H1 (cell line): ENCODE measurements around the gene CMIP. TPM values are rescaled to one million over a fixed set of nuclear protein-coding genes. Genes with fewer than 3 reads are reported as not detected.

ENCODE experiments used
- CTCF ChIA-PET: fragments of 300-600 bp; sonication (Branson Sonifier 250); formaldehyde crosslinking; loops from one replicate; lab custom pipeline; 2021; ENCODE audit not compliant: partially characterized antibody; lab: Charles Lee
- POLR2A ChIA-PET: fragments of 300-600 bp; sonication (Branson Sonifier 250); formaldehyde crosslinking; loops from one replicate; lab custom pipeline; 2021; ENCODE audit warnings: inconsistent platforms; ENCODE audit not compliant: partially characterized antibody; lab: Charles Lee
- DNase-seq, 2 experiments: peaks; one replicate each; pipeline versions ENCODE4 v3.0.0 to v3.0.0-alpha.2; 2010 to 2022; ENCODE audit warnings: low spot score in 2 of 2, low read depth in 1 of 2, mixed read lengths in 1 of 2
- FAIRE-seq: peaks from 2 replicates; lab custom pipeline; 2011; peaks lifted over from hg19 to GRCh38; lab: Jason Lieb, UNC
- H2AFZ ChIP-seq: 2 replicates; pipeline ENCODE4 v1.8.1; 2012; ENCODE audit warnings: low read length, inconsistent platforms
- H2AK5ac ChIP-seq: 2 replicates; pipeline ENCODE4 v1.6.1; 2013; ENCODE audit warnings: low read depth, low read length
- H2BK120ac ChIP-seq: replicated peaks from 2 replicates; pipeline ENCODE3; 2013; ENCODE audit warnings: low read depth, low read length, inconsistent platforms
- H2BK12ac ChIP-seq: 2 replicates; pipeline ENCODE4 v1.6.1; 2013; ENCODE audit warnings: low read depth, low read length
- H2BK15ac ChIP-seq: 2 replicates; pipeline ENCODE4 v1.6.1; 2013; ENCODE audit warnings: low read length
- H2BK20ac ChIP-seq: 2 replicates; pipeline ENCODE4 v1.6.1; 2013; ENCODE audit warnings: low read length
- H2BK5ac ChIP-seq: 2 replicates; pipeline ENCODE4 v1.6.1; 2013; ENCODE audit warnings: low read depth, low read length
- H3K14ac ChIP-seq: 2 replicates; pipeline ENCODE4 v1.6.1; 2013; ENCODE audit warnings: inconsistent platforms; ENCODE audit not compliant: insufficient read length
- H3K18ac ChIP-seq: 2 replicates; pipeline ENCODE4 v1.6.1; 2013; ENCODE audit warnings: low read length; ENCODE audit errors: extremely low read depth
- H3K23ac ChIP-seq: 2 replicates; pipeline ENCODE4 v1.6.1; 2013; ENCODE audit warnings: inconsistent platforms; ENCODE audit not compliant: insufficient read length
- H3K23me2 ChIP-seq: 2 replicates; pipeline ENCODE4 v1.6.1; 2013; ENCODE audit warnings: low read depth, low read length
- H3K27ac ChIP-seq: 2 replicates; pipeline ENCODE4 v1.6.1; 2011; ENCODE audit warnings: low read depth, low read length, inconsistent platforms
- H3K27me3 ChIP-seq, 4 experiments: replicated peaks in 1 of 4; 1 replicate in 1 of 4; 2 replicates in 3 of 4; pipeline versions ENCODE4 v1.6.1 to v1.8.1; 2011 to 2013; ENCODE audit warnings: low read length in 3 of 4, mild to moderate bottlenecking in 3 of 4, inconsistent platforms in 2 of 4, mixed read lengths in 2 of 4, moderate library complexity in 1 of 4; ENCODE audit not compliant: control insufficient read depth in 3 of 4, insufficient read depth in 3 of 4; ENCODE audit errors: extremely low read depth in 1 of 4
- H3K36me3 ChIP-seq, 4 experiments: 2 replicates each; pipeline versions ENCODE4 v1.6.1 to v1.8.1; 2011 to 2013; ENCODE audit warnings: mild to moderate bottlenecking in 4 of 4, low read length in 3 of 4, moderate library complexity in 2 of 4, control low read depth in 1 of 4, inconsistent platforms in 1 of 4; ENCODE audit not compliant: insufficient read depth in 4 of 4, control insufficient read depth in 2 of 4
- H3K4ac ChIP-seq: replicated peaks from 2 replicates; pipeline ENCODE3; 2013; ENCODE audit warnings: low read length, low read depth, mixed read lengths, inconsistent platforms; ENCODE audit not compliant: insufficient read length
- H3K4me1 ChIP-seq, 4 experiments: replicated peaks in 1 of 4; 1 replicate in 1 of 4; 2 replicates in 3 of 4; pipeline versions ENCODE4 v1.6.1 to v1.8.1; 2011 to 2013; ENCODE audit warnings: low read length in 3 of 4, inconsistent platforms in 2 of 4, mixed read lengths in 1 of 4; ENCODE audit not compliant: insufficient read depth in 4 of 4, control insufficient read depth in 3 of 4
- H3K4me2 ChIP-seq, 2 experiments: 2 replicates each; pipeline versions ENCODE4 v1.6.1 to v1.8.1; 2011 to 2013; ENCODE audit warnings: low read depth in 2 of 2, low read length in 2 of 2, control low read depth in 1 of 2, inconsistent platforms in 1 of 2, mild to moderate bottlenecking in 1 of 2; ENCODE audit not compliant: insufficient read depth in 1 of 2
- H3K4me3 ChIP-seq, 4 experiments: fragments of 200-600, 300-600 bp in 1 of 4; sonication (generic), shearing (Covaris generic), sonication (Bioruptor Twin) in 1 of 4; 2 replicates each; pipeline versions ENCODE4 v1.5.1 to v1.8.1; 2011 to 2016; ENCODE audit warnings: low read length in 4 of 4, low read depth in 3 of 4, control low read depth in 2 of 4, inconsistent platforms in 2 of 4, mild to moderate bottlenecking in 2 of 4, mixed read lengths in 1 of 4, moderate library complexity in 1 of 4; ENCODE audit not compliant: insufficient read depth in 2 of 4; ENCODE audit errors: extremely low read depth in 1 of 4
- H3K56ac ChIP-seq: replicated peaks from 2 replicates; pipeline ENCODE3; 2013; ENCODE audit warnings: low read depth, mild to moderate bottlenecking, mixed read lengths, low read length, inconsistent platforms; ENCODE audit not compliant: insufficient read length
- H3K79me1 ChIP-seq: 2 replicates; pipeline ENCODE4 v1.6.1; 2013; ENCODE audit warnings: low read depth, low read length, control low read depth
- H3K79me2 ChIP-seq, 2 experiments: 2 replicates each; pipeline versions ENCODE4 v1.6.1 to v1.8.1; 2012 to 2013; ENCODE audit warnings: low read length in 2 of 2, mild to moderate bottlenecking in 2 of 2, inconsistent platforms in 1 of 2; ENCODE audit not compliant: insufficient read depth in 2 of 2, control insufficient read depth in 1 of 2
- H3K9ac ChIP-seq, 4 experiments: replicated peaks in 1 of 4; 1 replicate in 1 of 4; 2 replicates in 3 of 4; pipeline versions ENCODE4 v1.6.1 to v1.8.1; 2011 to 2013; ENCODE audit warnings: low read depth in 3 of 4, low read length in 3 of 4, control low read depth in 2 of 4, mild to moderate bottlenecking in 2 of 4, moderate library complexity in 2 of 4, inconsistent platforms in 1 of 4; ENCODE audit errors: extremely low read depth in 1 of 4
- H3K9me3 ChIP-seq, 2 experiments: 2 replicates each; pipeline versions ENCODE4 v1.6.1 to v1.8.1; 2012 to 2013; ENCODE audit warnings: mild to moderate bottlenecking in 2 of 2, moderate library complexity in 2 of 2, control low read depth in 1 of 2, inconsistent platforms in 1 of 2, low read depth in 1 of 2, low read length in 1 of 2, mixed read lengths in 1 of 2; ENCODE audit not compliant: insufficient read depth in 2 of 2
- H4K20me1 ChIP-seq, 2 experiments: replicated peaks in 1 of 2; 2 replicates each; pipeline versions ENCODE3 to v1.8.1; 2011 to 2013; ENCODE audit warnings: inconsistent platforms in 2 of 2, low read length in 2 of 2, mild to moderate bottlenecking in 1 of 2; ENCODE audit not compliant: insufficient read depth in 2 of 2, control insufficient read depth in 1 of 2
- H4K5ac ChIP-seq: 2 replicates; pipeline ENCODE4 v1.6.1; 2013; ENCODE audit warnings: low read length, low read depth, mixed read lengths, inconsistent platforms; ENCODE audit not compliant: insufficient read length
- H4K8ac ChIP-seq: 2 replicates; pipeline ENCODE4 v1.8.0; 2013; ENCODE audit warnings: mild to moderate bottlenecking, moderate library complexity, low read length, inconsistent platforms; ENCODE audit not compliant: insufficient read depth; ENCODE audit errors: extremely low read depth
- H4K91ac ChIP-seq: replicated peaks from 2 replicates; pipeline ENCODE3; 2013; ENCODE audit warnings: low read length, mixed read lengths, inconsistent platforms; ENCODE audit not compliant: insufficient read length
- ASH2L ChIP-seq: fragments of 200-600, 300-600 bp; sonication (generic); IDR thresholded peaks from one replicate; pipeline ENCODE4 v1.7.1; 2017; ENCODE audit warnings: low read length
- CEBPB ChIP-seq: IDR thresholded peaks from 2 replicates; pipeline ENCODE4 v1.6.1; 2012; ENCODE audit warnings: low read depth, low read length
- HDAC2 ChIP-seq, 2 experiments: fragments of 300-600 bp in 1 of 2; sonication (generic) in 1 of 2; IDR thresholded peaks; 2 replicates each; pipeline ENCODE4 v1.6.1; 2011 to 2012; ENCODE audit warnings: low read depth in 2 of 2, low read length in 2 of 2, mild to moderate bottlenecking in 2 of 2, moderate library complexity in 2 of 2, borderline replicate concordance in 1 of 2, inconsistent platforms in 1 of 2
- KDM5A ChIP-seq: fragments of 200-600 bp; IDR thresholded peaks from 2 replicates; pipeline ENCODE4 v1.7.1; 2012; ENCODE audit warnings: mild to moderate bottlenecking, low read length, inconsistent platforms, mixed read lengths
- POU5F1 ChIP-seq: IDR thresholded peaks from 2 replicates; pipeline ENCODE4 v1.6.1; 2011; ENCODE audit warnings: low read depth, mild to moderate bottlenecking, low read length, moderate library complexity
- RBBP5 ChIP-seq: IDR thresholded peaks from 2 replicates; pipeline ENCODE4 v1.7.1; 2012; ENCODE audit warnings: low read depth, mild to moderate bottlenecking, inconsistent platforms, low read length, moderate library complexity, borderline replicate concordance
- SP1 ChIP-seq: IDR thresholded peaks from 2 replicates; pipeline ENCODE4 v1.6.1; 2011; ENCODE audit warnings: low read depth, low read length
- TAF1 ChIP-seq: IDR thresholded peaks from 2 replicates; pipeline ENCODE4 v1.6.1; 2011; ENCODE audit warnings: mild to moderate bottlenecking, low read depth, low read length
- WGBS, 2 experiments: shearing (Covaris generic) in 1 of 2; methylation state at CpG; one replicate each; pipeline versions ENCODE4 v1.1.6 to v1.1.7; 2013 to 2015; ENCODE audit warnings: low lambda C conversion rate in 2 of 2, mixed read lengths in 2 of 2, inconsistent platforms in 1 of 2, low coverage in 1 of 2, missing lambda C conversion rate in 1 of 2; ENCODE audit not compliant: insufficient replicate concordance in 2 of 2, insufficient coverage in 1 of 2, insufficient read length in 1 of 2; ENCODE audit errors: extremely low coverage in 1 of 2, missing lambda C conversion rate in 1 of 2; 5-methylcytosine and 5-hydroxymethylcytosine counted together
- polyA plus RNA-seq, 7 experiments: library from polyadenylated mRNA; depleted of rRNA in 3 of 7; stranded (reverse) in 5 of 7; unstranded in 2 of 7; fragments of >200 nt in 5 of 7; fragments of 200-250 nt in 2 of 7; gene quantifications; 1 replicate in 5 of 7; 2 replicates in 1 of 7; 4 replicates in 1 of 7; pipeline versions ENCODE4 v1.2.1 to v1.2.3, GENCODE V29; 2011 to 2013; ENCODE audit warnings: missing spikeins in 2 of 7, mixed read lengths in 2 of 7
- total RNA-seq: library from RNA; stranded (reverse); fragmentation: NEBNext Ultra II Directional; extraction: Animal tissue kit (Norgen Biotek cat#: 25700); gene quantifications from 2 replicates; pipeline ENCODE4 v1.2.1, GENCODE V29; 2021

The CMIP gene
- total and polyA plus RNA-seq, 2 of the 8 experiments (the other 6 are each of a cell fraction or from before 2014, with no cell fraction given), result 7.9 to 53.2 TPM

- Histone ChIP-seq H2AFZ (no peak overlapping the region), H3K9ac (no peak overlapping the region), H4K91ac (no peak overlapping the region), H3K27ac (no peak overlapping the region), H2BK120ac (no peak overlapping the region), H3K9me3 (no peaks in the 10 kb centered on the region), H3K23ac (no peak overlapping the region), H3K79me1 (no peaks in the 10 kb centered on the region), H2AK5ac (no peak overlapping the region), H4K8ac (no peak overlapping the region), H2BK20ac (no peak overlapping the region), H3K27me3 (no peaks in the 10 kb centered on the region), H4K20me1 (peaks cover 1 to 2% of the 10 kb centered on the region in 2 experiments), H3K4ac (no peak overlapping the region), H3K14ac (no peak overlapping the region), H3K4me3 (no peak overlapping the region), H3K56ac (no peak overlapping the region), H3K36me3 (peaks cover 6 to 23% (median 14%) of the 10 kb centered on the region in 4 experiments; a peak in 7 of 8 replicates), H2BK12ac (no peak overlapping the region), H2BK5ac (no peak overlapping the region), H3K23me2 (no peaks in the 10 kb centered on the region), H3K4me1 (no peaks in the 10 kb centered on the region), H3K4me2 (no peak overlapping the region), H2BK15ac (no peak overlapping the region), H3K18ac (no peak overlapping the region), H3K79me2 (no peaks in the 10 kb centered on the region), H4K5ac (no peak overlapping the region)
- DNase-seq (no peak), FAIRE-seq (no peak)
- POLR2A ChIA-PET, result interaction anchor here (0.8 kb wide), 1 partner anchor 35 kb away, joined by 3 read pairs; no protein-coding TSS in a partner anchor
- CTCF ChIA-PET, result interaction anchor here (0.7 to 9.8 kb wide), 17 partner anchors 8 to 292 kb away, joined by 3 to 134 read pairs (median 5); no protein-coding TSS in a partner anchor
- TF ChIP-seq RBBP5, result no peak
- TF ChIP-seq POU5F1, result no peak
- TF ChIP-seq SP1, result no peak
- no peak for TF ChIP-seq TAF1
- TF ChIP-seq CEBPB, result no peak
- no peak for TF ChIP-seq KDM5A
- TF ChIP-seq ASH2L, result no peak
- no peak for TF ChIP-seq HDAC2 (IDR thresholded peaks at IDR 0.05; ENCODE audit: borderline replicate concordance in 1 of 2, low read depth in 2 of 2, low read length in 2 of 2)
- 90% methylated on average over 14 of the region's 14 CpGs; no CpG with 5 or more reads in 1 of the 2 experiments for WGBS, 2 experiments
Observed at GRCh38 chr16:81694494-81695280, 250.1 kb downstream of the CMIP start.
